Cardiac atrium fibroblast (primary cell): ENCODE data around the gene METRN. TPM values are rescaled to one million over a fixed set of nuclear protein-coding genes. Genes with fewer than 3 reads are reported as not detected.

Source experiments
- total RNA-seq: library from RNA; depleted of rRNA; stranded (reverse); fragments of >200 nt; gene quantifications from 2 replicates; pipeline ENCODE4 v1.2.3, GENCODE V29; 2015

The METRN gene
- 84.7 and 120 TPM in 2 replicates for total RNA-seq

DNA sequence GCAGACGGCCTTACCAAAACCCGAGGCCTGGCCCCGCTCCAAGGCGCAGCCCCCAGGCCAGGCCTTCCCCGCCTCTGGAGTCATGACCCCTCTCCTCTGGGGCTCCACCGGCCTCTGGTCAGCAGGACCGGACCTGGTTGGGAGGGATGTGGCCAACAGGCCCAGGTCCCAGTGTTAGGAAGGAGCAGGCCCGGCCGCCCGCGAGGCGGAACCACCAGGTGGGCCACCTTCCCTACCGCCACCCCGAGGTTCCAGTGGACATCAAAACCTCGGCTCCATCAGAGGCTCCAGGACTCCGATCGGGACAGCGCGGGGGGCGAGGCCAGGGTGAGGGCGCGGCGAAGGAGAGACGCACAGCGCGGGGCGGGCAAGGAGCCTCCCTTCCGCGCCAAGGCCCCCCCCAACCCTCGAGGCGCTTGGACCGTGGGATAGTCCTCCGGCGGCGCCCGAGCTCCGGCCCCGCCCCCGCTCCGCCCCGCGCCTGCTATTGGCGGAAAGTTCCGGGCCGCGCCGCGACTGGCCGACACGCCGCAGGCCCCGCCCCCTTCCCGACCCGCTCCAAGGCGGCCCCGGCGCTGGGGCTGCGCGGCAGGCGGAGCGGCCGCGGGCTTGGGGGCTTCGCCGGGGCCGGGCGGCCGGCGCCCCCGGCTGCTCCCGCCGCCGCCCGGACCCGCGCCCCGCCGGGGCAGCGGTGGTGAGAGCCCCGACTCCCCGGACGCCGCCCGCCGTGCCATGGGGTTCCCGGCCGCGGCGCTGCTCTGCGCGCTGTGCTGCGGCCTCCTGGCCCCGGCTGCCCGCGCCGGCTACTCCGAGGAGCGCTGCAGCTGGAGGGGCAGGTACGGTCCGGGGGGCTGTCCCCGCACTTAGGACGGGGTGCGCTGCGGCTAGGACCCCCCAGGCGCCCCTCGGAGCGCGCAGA lies at the start of gene METRN:
TSS of gene METRN (plus strand) at position 561 of the 919 bp plus-strand sequence. CDS start at position 733, 172 bp downstream.

DNA sequence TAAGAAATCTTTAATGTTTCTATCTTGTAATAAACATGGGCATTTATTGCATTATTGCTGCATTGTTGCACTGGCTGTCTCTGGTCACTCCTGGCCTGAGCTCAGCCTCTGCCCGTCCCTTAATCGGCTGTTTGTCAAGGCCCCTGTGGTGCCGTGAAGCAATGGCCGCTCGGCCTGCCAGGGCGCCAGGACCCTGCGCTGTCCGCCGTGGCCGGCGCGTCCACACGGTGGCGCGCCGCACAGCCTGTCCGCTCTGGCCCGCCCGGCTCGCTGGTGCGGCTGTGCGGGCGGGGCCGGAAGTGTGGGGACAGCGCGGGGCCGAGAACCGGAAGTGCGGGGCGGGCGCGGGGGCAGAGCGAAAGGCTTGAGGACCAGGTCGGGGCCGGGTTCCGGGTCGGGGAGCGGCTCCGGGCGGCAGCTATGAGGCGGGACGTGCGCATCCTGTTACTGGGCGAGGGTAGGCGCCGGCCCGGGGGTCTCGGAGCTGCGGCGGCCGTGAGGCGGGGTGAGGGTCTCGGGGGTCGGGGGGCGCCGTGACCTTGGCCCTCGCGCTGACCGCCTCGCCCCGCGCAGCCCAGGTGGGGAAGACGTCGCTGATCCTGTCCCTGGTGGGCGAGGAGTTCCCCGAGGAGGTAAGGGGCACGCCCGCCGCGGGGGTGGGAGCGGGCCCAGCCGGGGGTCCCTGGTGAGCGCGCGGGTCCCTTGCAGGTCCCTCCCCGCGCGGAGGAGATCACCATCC lies 47.0 kb upstream of the METRN start, which contains the start of gene RHOT2:
TSS of gene RHOT2 (plus strand) at position 353 of the 739 bp plus-strand sequence. CDS start at position 421, 68 bp downstream.

DNA sequence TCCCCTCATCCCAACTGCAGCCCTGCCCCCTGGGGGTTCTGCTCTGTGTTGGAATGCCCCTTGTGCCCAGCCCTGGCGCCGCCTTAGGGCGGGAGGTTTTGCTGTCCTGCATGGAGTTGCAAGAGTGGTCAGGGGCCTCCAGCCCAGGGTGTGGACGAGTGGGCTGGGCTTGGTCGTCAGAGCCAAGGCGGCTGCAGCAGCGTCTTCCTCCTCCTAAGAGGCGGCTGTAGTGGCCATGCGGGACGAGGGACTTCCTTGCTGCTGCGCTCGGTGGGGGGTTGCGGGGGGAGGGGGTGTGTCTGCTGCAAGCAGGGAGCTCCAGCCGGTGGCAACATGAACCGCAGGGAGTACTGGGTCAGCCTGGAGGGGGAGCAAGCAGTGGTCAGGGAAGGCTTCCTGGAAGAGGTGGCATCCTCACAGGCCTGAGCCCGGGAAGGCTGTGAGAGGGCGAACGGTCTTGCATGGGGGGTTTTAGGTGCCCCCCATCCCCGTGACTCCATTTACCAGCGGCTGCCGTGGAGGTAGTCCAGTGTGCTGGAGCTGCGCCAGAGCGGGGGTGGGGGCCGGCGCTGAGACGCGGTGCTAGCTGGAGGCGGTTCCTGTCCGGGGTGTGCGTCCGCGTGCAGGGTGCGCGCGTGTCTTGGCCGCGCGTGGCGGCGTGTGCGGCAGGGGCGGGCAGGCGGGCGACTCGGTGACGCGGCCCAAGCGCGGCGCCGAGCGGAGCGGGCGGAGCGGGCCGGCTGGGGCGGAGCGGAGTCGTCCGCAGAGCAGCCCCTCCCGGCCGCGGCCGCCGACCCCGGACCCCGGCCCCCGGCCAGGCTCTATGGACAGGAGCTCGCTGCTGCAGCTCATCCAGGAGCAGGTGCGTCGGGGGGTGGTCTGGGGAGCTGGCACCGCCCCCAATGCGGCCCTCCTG lies 39.7 kb upstream of the METRN start, which contains the start of gene RHBDL1:
TSS of gene RHBDL1 (plus strand) at position 704 of the 916 bp plus-strand sequence. CDS start at position 824, 120 bp downstream.

DNA sequence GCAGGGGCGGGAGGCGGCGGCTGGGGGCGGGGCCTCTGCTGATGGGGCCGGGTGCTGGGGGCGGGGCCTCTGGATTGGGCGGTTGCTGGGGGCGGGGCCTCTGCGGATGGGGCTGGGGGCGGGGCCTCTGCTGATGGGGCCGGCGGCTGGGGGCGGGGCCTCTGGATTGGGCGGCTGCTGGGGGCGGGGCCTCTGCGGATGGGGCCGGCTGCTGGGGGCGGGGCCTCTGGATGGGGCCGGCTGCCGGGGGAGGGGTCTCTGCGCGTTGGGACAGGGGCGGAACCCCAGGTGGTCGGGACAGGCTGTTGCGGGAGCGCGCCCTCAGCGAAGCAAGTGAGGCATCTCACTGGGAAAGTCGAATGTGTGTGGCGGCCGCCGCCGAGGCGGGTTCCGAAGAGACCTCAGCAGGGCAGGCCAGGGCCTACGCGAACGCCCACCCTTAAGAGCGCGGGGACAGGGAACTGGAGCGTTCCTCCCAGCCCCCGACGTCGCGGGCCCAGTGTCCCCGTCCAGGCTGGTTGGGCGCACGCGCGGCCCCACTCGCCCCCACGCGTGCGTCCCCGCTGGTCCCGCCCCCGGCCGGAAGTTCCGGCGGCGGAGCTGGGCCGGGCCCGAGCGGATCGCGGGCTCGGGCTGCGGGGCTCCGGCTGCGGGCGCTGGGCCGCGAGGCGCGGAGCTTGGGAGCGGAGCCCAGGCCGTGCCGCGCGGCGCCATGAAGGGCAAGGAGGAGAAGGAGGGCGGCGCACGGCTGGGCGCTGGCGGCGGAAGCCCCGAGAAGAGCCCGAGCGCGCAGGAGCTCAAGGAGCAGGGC lies 34.9 kb upstream of the METRN start, which contains the start of gene STUB1:
TSS of gene STUB1 (plus strand) at position 597 of the 811 bp plus-strand sequence. CDS start at position 713, 116 bp downstream.

DNA sequence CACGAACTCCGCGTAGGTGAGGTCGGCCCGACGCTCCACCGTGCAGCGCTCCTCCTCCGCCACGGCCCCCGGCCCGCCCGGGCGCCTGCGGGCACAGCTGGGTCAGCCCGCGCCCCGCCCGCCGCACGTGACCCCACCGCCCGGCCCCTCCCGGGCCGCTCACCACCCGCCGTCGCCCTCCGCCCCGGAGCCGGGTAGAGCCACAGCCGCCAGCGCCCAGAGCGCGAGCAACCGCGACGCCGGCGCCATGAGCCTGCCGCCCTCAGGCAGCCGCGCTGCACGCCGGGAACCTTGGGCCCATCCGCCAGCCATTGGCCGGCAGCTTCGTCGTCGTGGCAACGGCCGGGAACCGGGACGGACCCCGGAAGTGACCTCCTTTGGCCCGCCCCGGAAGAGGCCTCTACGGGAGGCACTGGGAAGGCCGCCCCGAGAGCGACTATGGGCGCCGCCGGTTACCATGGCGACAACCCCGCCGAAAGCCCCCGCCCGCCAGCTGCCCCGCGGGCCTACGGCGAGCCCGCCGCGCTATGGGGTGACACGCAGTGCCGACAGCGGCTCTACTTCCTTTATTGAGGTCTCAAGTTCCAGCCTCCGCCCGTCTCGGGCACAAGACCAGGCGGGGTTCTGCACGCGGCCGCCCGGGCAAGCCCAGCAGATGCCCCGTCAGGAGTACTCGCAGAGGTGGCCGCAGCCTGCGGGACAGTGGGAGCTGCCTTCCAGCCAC lies 30.7 kb upstream of the METRN start, which contains the start of gene JMJD8:
TSS of gene JMJD8 (minus strand) at position 264 of the 724 bp plus-strand sequence. CDS start at position 249, 15 bp downstream.

GRCh38 chr16:705431-706188 lies 9.3 kb upstream of the METRN start, which contains the start of gene FBXL16:
Gene FBXL16 (minus strand): TSS chr16:705801. CDS start chr16:697405, 8,396 bp downstream.

DNA sequence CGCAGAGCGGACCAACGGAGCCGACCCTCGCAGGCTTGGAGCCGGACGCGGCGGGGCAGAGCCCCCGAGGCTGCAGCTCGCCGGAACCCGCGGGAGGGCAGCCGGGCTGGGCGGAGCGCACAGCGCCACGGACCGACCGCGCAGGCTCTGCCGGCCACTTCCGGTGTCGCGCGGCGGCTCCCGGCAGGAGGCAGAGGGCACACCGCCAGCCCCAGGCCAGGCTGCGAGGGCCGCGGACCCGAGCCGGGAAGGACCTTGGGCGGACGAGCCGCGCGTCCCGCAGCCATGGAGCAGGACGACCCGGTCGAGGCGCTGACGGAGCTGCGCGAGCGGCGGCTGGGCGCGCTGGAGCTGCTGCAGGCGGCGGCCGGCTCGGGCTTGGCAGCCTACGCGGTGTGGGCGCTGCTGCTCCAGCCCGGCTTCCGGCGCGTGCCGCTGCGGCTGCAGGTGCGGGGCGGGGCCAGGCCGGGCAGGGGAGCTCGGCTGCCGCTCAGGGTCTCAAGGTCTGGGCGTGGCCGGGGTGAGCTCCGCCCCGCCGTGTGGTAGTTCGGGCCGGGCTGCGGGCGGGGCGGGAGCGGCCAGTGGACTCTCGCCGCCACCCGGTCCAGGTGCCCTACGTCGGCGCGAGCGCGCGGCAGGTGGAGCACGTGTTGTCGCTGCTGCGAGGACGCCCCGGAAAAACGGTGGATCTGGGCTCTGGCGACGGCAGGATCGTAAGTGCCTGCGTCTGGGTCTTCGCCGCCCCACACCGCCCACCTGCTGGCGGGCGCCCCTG lies 6.3 kb downstream of the METRN start, which contains the start of gene ANTKMT:
TSS of gene ANTKMT (plus strand) at position 157 of the 775 bp plus-strand sequence. CDS start at position 286, 129 bp downstream.

GRCh38 chr16:726438-727290 lies 11.7 kb downstream of the METRN start, which contains the start of the genes CCDC78 and HAGHL:
Gene CCDC78 (minus strand): TSS chr16:726443. CDS start chr16:726367, 76 bp downstream.
Gene HAGHL (plus strand): TSS chr16:727106. CDS start chr16:727510, 404 bp downstream.

DNA sequence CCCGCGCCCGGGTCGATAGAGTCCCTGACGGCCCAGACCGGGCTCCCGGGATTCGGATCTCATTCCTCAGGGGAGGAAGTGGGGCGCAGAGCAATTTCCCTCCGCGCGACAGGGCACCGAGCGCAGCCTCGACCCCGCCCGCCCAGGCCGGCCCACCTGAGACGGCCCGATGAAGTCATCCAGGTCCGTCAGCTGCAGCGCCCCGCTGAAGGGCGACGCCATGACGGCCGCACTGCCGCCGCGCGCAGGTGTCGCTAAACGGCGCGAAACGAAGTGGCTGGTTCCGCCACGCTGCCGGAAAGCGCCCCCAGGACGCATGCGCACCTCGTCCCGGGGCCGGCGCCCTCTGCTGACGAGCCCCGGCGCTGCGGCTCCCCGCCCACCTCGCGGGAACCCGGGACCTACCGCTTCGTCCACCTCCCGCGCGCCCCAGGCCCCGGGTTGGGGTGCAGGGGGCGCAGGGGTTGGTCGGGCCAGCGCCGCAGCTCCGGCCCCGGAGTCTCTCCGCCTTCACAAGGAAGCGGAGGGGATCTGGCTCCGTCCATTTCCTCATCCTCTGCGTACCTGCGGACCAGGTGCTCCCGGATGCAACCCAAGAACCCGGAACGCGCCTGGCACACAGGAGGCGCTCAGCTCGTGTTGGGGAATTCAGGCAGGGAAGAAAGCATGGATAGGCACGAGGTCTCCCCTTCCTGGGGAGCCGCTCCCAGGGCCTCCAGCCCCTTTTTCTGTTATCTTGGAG lies 26.0 kb downstream of the METRN start, which contains the start of gene CIAO3:
TSS of gene CIAO3 (minus strand) at position 234 of the 742 bp plus-strand sequence. CDS start at position 222, 12 bp downstream.

GRCh38 chr16:760545-761343 lies 45.8 kb downstream of the METRN start, which contains the start of gene MSLN:
Gene MSLN (plus strand): TSS chr16:760734. CDS start chr16:762681, 1,947 bp downstream.

Other genes with a start within 250 kb of the METRN start
- 32.9 and 43.7 TPM in 2 replicates for gene CAPN15, start 187.4 kb upstream of the METRN start, total RNA-seq
- not detected in 2 replicates for gene PRR35, start 154.7 kb upstream of the METRN start, total RNA-seq
- gene NHLRC4, start 148.1 kb upstream of the METRN start, total RNA-seq = 2.2 and 6.5 TPM in 2 replicates
- 22.4 and 30.7 TPM in 2 replicates for gene PIGQ, start 145.2 kb upstream of the METRN start, total RNA-seq
- 11.6 and 18.6 TPM in 2 replicates for gene RAB40C, start 125.1 kb upstream of the METRN start, total RNA-seq
- under 0.01 TPM in 1 of 2 replicates, not detected in the other for gene WFIKKN1, start 84.1 kb upstream of the METRN start, total RNA-seq
- gene METTL26, start 78.8 kb upstream of the METRN start, total RNA-seq = 119 and 170 TPM in 2 replicates
- 28.2 and 41.8 TPM in 2 replicates for gene MCRIP2, start 73.3 kb upstream of the METRN start, total RNA-seq
- gene WDR90, start 65.8 kb upstream of the METRN start, total RNA-seq = 9.2 and 12.6 TPM in 2 replicates
- gene RHOT2, start 47.0 kb upstream of the METRN start, total RNA-seq = 48.6 and 67.3 TPM in 2 replicates
- 2.9 TPM in 1 of 2 replicates, not detected in the other for gene RHBDL1, start 39.4 kb upstream of the METRN start, total RNA-seq
- gene STUB1, start 34.7 kb upstream of the METRN start, total RNA-seq = 147 and 190 TPM in 2 replicates
- 43.3 and 83.1 TPM in 2 replicates for gene JMJD8, start 30.8 kb upstream of the METRN start, total RNA-seq
- 9.7 and 12.8 TPM in 2 replicates for gene WDR24, start 24.7 kb upstream of the METRN start, total RNA-seq
- 1.9 and 2.9 TPM in 2 replicates for gene FBXL16, start 9.3 kb upstream of the METRN start, total RNA-seq
- 13.4 and 19.0 TPM in 2 replicates for gene ANTKMT, start 6.0 kb downstream of the METRN start, total RNA-seq
- gene CCDC78, start 11.3 kb downstream of the METRN start, total RNA-seq = 1.6 and 4.5 TPM in 2 replicates
- 4.0 and 25.1 TPM in 2 replicates for gene HAGHL, start 12.0 kb downstream of the METRN start, total RNA-seq
- 16.8 and 31.4 TPM in 2 replicates for gene CIAO3, start 25.9 kb downstream of the METRN start, total RNA-seq
- not detected in 2 replicates for gene MSLN, start 45.6 kb downstream of the METRN start, total RNA-seq
- gene RPUSD1, start 73.3 kb downstream of the METRN start, total RNA-seq = 20.0 and 33.5 TPM in 2 replicates
- gene CHTF18, start 73.5 kb downstream of the METRN start, total RNA-seq = 16.6 and 22.0 TPM in 2 replicates
- not detected in 2 replicates for gene GNG13, start 85.6 kb downstream of the METRN start, total RNA-seq